GM23248 (cell line): ENCODE measurements around the gene HAUS6. TPM values are rescaled to one million over a fixed set of nuclear protein-coding genes. Genes with fewer than 3 reads are reported as not detected.

Experiments used
- DNase-seq: peaks from one replicate; pipeline ENCODE4 v3.0.0-alpha.2; 2015
- H2AFZ ChIP-seq: fragments of 200-600 bp; sonication (generic); 2 replicates; pipeline ENCODE4 v1.6.1; 2016; ENCODE audit warnings: antibody characterized with exemption
- H3F3A ChIP-seq: fragments of 200-600 bp; sonication (generic); 2 replicates; pipeline ENCODE4 v1.6.1; 2016; ENCODE audit warnings: mild to moderate bottlenecking, antibody characterized with exemption, mixed run types; ENCODE audit not compliant: insufficient read depth
- H3K27ac ChIP-seq: fragments of 200-600 bp; sonication (generic); 2 replicates; pipeline ENCODE4 v1.5.1; 2016; ENCODE audit warnings: mild to moderate bottlenecking
- H3K27me3 ChIP-seq: fragments of 200-600 bp; sonication (generic); replicated peaks from 2 replicates; pipeline ENCODE4 v1.6.1; 2016; ENCODE audit warnings: mild to moderate bottlenecking; ENCODE audit not compliant: insufficient read depth
- H3K36me3 ChIP-seq: fragments of 200-600 bp; sonication (generic); 2 replicates; pipeline ENCODE4 v1.6.1; 2016; ENCODE audit warnings: low read depth, mild to moderate bottlenecking
- H3K4me1 ChIP-seq: fragments of 200-600 bp; sonication (generic); 2 replicates; pipeline ENCODE4 v1.6.1; 2016; ENCODE audit warnings: mild to moderate bottlenecking; ENCODE audit not compliant: insufficient read depth
- H3K4me2 ChIP-seq: fragments of 200-600 bp; sonication (generic); one replicate; pipeline ENCODE4 v1.6.1; 2016; ENCODE audit warnings: mild to moderate bottlenecking; ENCODE audit not compliant: unreplicated experiment
- H3K4me3 ChIP-seq: fragments of 200-600 bp; sonication (generic); 2 replicates; pipeline ENCODE4 v1.5.1; 2016; ENCODE audit warnings: mild to moderate bottlenecking
- H3K79me2 ChIP-seq: fragments of 200-600 bp; sonication (generic); 2 replicates; pipeline ENCODE4 v1.6.1; 2016; ENCODE audit warnings: mild to moderate bottlenecking; ENCODE audit not compliant: insufficient read depth
- H3K9ac ChIP-seq: fragments of 200-600 bp; sonication (generic); 2 replicates; pipeline ENCODE4 v1.6.1; 2016; ENCODE audit warnings: mild to moderate bottlenecking
- H3K9me2 ChIP-seq: fragments of 200-600 bp; sonication (generic); 2 replicates; pipeline ENCODE4 v1.6.1; 2016; ENCODE audit warnings: mixed run types, mild to moderate bottlenecking, moderate library complexity; ENCODE audit not compliant: insufficient read depth
- H3K9me3 ChIP-seq: fragments of 200-600 bp; sonication (generic); one replicate; pipeline ENCODE4 v1.6.1; 2017; ENCODE audit warnings: low read depth
- H4K20me1 ChIP-seq: fragments of 200-600 bp; sonication (generic); 2 replicates; pipeline ENCODE4 v1.6.0; 2016; ENCODE audit not compliant: insufficient read depth
- EZH2 ChIP-seq: fragments of 200-600 bp; sonication (generic); IDR thresholded peaks from 2 replicates; pipeline ENCODE4 v1.6.1; 2018; ENCODE audit warnings: antibody characterized with exemption, mild to moderate bottlenecking; ENCODE audit not compliant: insufficient read depth, poor library complexity, severe bottlenecking
- EZH2phosphoT487 ChIP-seq: fragments of 200-600 bp; sonication (generic); IDR thresholded peaks from 2 replicates; pipeline ENCODE4 v1.6.1; 2018; ENCODE audit warnings: antibody characterized with exemption, moderate library complexity, mild to moderate bottlenecking, low read depth; ENCODE audit not compliant: insufficient read depth
- WGBS, 2 experiments: methylation state at CpG; one replicate each; pipeline ENCODE4 v1.1.6; 2015 to 2017; ENCODE audit warnings: low lambda C conversion rate in 2 of 2, low coverage in 1 of 2; ENCODE audit errors: missing lambda C conversion rate in 2 of 2; 5-methylcytosine and 5-hydroxymethylcytosine counted together
- in situ Hi-C: fragments of 300-500 bp; cut with MboI; formaldehyde crosslinking; loops from 2 replicates; pipeline ENCODE4 v1.15.0; 2020
- polyA plus RNA-seq: library from polyadenylated mRNA; unstranded; fragments of >200 nt; fragmentation: Nextera tagmentation; extraction: Ambion mirVana; gene quantifications from 2 replicates; pipeline ENCODE4 v1.2.1, GENCODE V29; 2016
- total RNA-seq: library from RNA; depleted of rRNA; stranded (reverse); fragments of >200 nt; shearing (Covaris generic); gene quantifications from 2 replicates; pipeline ENCODE4 v1.2.3, GENCODE V29; 2014

Gene HAUS6
- total and polyA plus RNA-seq, 2 experiments from 2014 or later: 7.7 to 12.5 TPM

DNA sequence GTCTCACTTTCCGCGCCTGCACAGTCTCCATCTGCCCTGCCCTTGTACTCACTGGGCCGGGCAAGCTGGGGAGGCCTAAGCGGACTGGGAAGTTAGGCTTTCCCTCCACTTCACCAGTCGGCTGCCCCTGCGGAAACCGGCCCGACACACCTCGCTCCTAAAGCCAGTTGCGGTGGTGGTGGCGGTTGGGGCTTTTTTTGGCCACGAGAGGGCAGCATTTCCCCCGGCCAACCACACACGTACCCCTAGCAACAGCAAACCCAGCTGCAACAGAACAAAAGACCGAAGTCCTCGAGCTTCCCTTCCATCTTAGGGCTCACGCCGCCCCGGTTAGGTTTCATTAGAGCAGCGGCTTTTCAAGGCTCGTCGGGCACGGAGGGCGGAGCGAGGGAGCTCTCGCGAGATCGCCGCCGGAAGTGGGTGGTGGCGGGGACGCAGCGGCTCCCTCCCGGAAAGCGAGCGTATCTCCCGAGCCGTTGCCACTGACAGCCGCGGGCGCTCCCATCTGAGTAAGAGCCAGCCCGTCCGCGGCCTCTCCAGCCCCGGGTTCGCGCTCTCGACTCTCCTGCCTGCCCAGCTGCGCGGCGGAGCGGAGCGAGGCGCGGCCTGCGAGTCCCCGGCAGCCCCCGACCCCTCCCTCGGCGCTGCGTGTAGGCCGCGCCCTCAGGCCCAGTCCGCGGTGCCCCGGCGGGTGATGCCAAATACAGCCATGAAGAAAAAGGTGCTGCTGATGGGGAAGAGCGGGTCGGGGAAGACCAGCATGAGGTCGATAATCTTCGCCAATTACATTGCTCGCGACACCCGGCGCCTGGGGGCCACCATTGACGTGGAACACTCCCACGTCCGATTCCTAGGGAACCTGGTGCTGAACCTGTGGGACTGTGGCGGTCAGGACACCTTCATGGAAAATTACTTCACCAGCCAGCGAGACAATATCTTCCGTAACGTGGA, 53.5 kb downstream of the HAUS6 start, which contains the start of gene RRAGA:
TSS of gene RRAGA (plus strand) at position 462 of the 951 bp plus-strand sequence. CDS start at position 695, 233 bp downstream.
- Histone ChIP-seq H3K27me3 (no peaks in the 10 kb centered on the region), H3K4me1 (peaks cover 30% of the 10 kb centered on the region), H3K27ac (peak within 1 kb of the TSS; percentile 94), H3K9me3 (no peaks in the 10 kb centered on the region), H3K9ac (peak within 1 kb of the TSS; percentile 96), H3F3A (peaks cover 54% of the 10 kb centered on the region), H3K79me2 (peaks cover 42% of the 10 kb centered on the region), H3K4me2 (peak within 1 kb of the TSS; percentile 98), H2AFZ (peak within 1 kb of the TSS; percentile 95), H3K9me2 (no peaks in the 10 kb centered on the region), H4K20me1 (0 out of 2 replicates have a peak, but pooled peaks cover 11% of the 10 kb centered on the region), H3K36me3 (no peaks in the 10 kb centered on the region), H3K4me3 (peak within 1 kb of the TSS; percentile 89)
- peak; percentile 98 for DNase-seq
- 1% methylated on average over 59 to 82 of the region's 82 CpGs for WGBS, 2 experiments
- in situ Hi-C loops: loop anchor here (25.0 kb wide), 1 partner anchor 1512 kb away; no protein-coding TSS in a partner anchor
- TF ChIP-seq EZH2: no peak
- no peak for TF ChIP-seq EZH2phosphoT487

GRCh38 chr9:19036611-19037010, 66.1 kb downstream of the HAUS6 start:
- no peaks in the 10 kb centered on the region for H3K36me3 ChIP-seq
- no peak overlapping the region for H3K4me2 ChIP-seq
- H2AFZ ChIP-seq: no peak overlapping the region
- no peak overlapping the region for H3K4me3 ChIP-seq
- H3K4me1 ChIP-seq: no peaks in the 10 kb centered on the region
- H3K9ac ChIP-seq: no peak overlapping the region
- TF ChIP-seq EZH2: no peak
- no peak for TF ChIP-seq EZH2phosphoT487
- no peaks in the 10 kb centered on the region for H3K79me2 ChIP-seq
- DNase-seq: no peak
- no peaks in the 10 kb centered on the region for H3K27me3 ChIP-seq
- 95% methylated on average over 5 of the region's 5 CpGs for WGBS, 2 experiments
- no peak overlapping the region for H3K27ac ChIP-seq
- no peaks in the 10 kb centered on the region for H3F3A ChIP-seq
- in situ Hi-C loops: loop anchor here (25.0 kb wide), 1 partner anchor 1499 kb away; no protein-coding TSS in a partner anchor
- H3K9me2 ChIP-seq: no peaks in the 10 kb centered on the region
- no peaks in the 10 kb centered on the region for H4K20me1 ChIP-seq
- no peaks in the 10 kb centered on the region for H3K9me3 ChIP-seq

- H3K36me3 ChIP-seq: no peaks in the 10 kb centered on the region
- no peaks in the 10 kb centered on the region for H3K9me2 ChIP-seq
- no peak within 1 kb of the TSS for H2AFZ ChIP-seq
- H3K4me2 ChIP-seq: no peak within 1 kb of the TSS
- H3K79me2 ChIP-seq: no peaks in the 10 kb centered on the region
- H4K20me1 ChIP-seq: no peaks in the 10 kb centered on the region
- no peak within 1 kb of the TSS for H3K4me3 ChIP-seq
- in situ Hi-C loops: loop anchor here (25.0 kb wide), 1 partner anchor 1496 kb away; no protein-coding TSS in a partner anchor
- H3K4me1 ChIP-seq: peaks cover 4% of the 10 kb centered on the region; the same call in 1 of the 2 replicates
- H3K27ac ChIP-seq: no peak within 1 kb of the TSS
- WGBS, 2 experiments: 77 to 80% methylated on average over 20 of the region's 20 CpGs
- H3K9me3 ChIP-seq: no peaks in the 10 kb centered on the region
- no peak within 1 kb of the TSS for H3K9ac ChIP-seq
- no peaks in the 10 kb centered on the region for H3K27me3 ChIP-seq
- no peak for TF ChIP-seq EZH2phosphoT487
- no peak for TF ChIP-seq EZH2
- DNase-seq: no peak
- H3F3A ChIP-seq: no peaks in the 10 kb centered on the region
Observed at GRCh38 chr9:19033015-19033414, 69.7 kb downstream of the HAUS6 start, which contains the start of gene SAXO1. TSS of gene SAXO1 (minus strand) at chr9:19033209. CDS start at chr9:19032908, 301 bp downstream.

GRCh38 chr9:19032406-19032805, 70.3 kb downstream of the HAUS6 start:
- no peak overlapping the region for H3K4me3 ChIP-seq
- WGBS, 2 experiments: 85 to 86% methylated on average over 14 of the region's 14 CpGs
- no peaks in the 10 kb centered on the region for H3K9me3 ChIP-seq
- no peaks in the 10 kb centered on the region for H3K36me3 ChIP-seq
- H4K20me1 ChIP-seq: no peaks in the 10 kb centered on the region
- in situ Hi-C loops: loop anchor here (25.0 kb wide), 1 partner anchor 1495 kb away; no protein-coding TSS in a partner anchor
- TF ChIP-seq EZH2phosphoT487 (no peak), EZH2 (no peak)
- DNase-seq: no peak
- H3K4me1 ChIP-seq: peaks cover 4% of the 10 kb centered on the region; the same call in 1 of the 2 replicates
- H3K27ac ChIP-seq: no peak overlapping the region
- no peaks in the 10 kb centered on the region for H3K27me3 ChIP-seq
- no peaks in the 10 kb centered on the region for H3K79me2 ChIP-seq
- no peaks in the 10 kb centered on the region for H3F3A ChIP-seq
- H2AFZ ChIP-seq: no peak overlapping the region
- H3K4me2 ChIP-seq: no peak overlapping the region
- no peak overlapping the region for H3K9ac ChIP-seq
- H3K9me2 ChIP-seq: no peaks in the 10 kb centered on the region
